GM12874 (cell line): Measurements from ENCODE around the gene ST3GAL5.

Source experiments
- TF ChIP-seq, protein P1 (sequence below): IDR thresholded peaks from 2 replicates; pipeline ENCODE4 v1.5.1; 2011; ENCODE audit warnings: low read depth, mild to moderate bottlenecking, control low read depth, low read length, moderate library complexity; ENCODE audit not compliant: insufficient read depth

The ST3GAL5 gene

GRCh38 chr2:85898881-85899280 is 10.1 kb upstream of the ST3GAL5 start:
- TF ChIP-seq, protein P1, sequence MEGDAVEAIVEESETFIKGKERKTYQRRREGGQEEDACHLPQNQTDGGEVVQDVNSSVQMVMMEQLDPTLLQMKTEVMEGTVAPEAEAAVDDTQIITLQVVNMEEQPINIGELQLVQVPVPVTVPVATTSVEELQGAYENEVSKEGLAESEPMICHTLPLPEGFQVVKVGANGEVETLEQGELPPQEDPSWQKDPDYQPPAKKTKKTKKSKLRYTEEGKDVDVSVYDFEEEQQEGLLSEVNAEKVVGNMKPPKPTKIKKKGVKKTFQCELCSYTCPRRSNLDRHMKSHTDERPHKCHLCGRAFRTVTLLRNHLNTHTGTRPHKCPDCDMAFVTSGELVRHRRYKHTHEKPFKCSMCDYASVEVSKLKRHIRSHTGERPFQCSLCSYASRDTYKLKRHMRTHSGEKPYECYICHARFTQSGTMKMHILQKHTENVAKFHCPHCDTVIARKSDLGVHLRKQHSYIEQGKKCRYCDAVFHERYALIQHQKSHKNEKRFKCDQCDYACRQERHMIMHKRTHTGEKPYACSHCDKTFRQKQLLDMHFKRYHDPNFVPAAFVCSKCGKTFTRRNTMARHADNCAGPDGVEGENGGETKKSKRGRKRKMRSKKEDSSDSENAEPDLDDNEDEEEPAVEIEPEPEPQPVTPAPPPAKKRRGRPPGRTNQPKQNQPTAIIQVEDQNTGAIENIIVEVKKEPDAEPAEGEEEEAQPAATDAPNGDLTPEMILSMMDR, result no peak

GRCh38 chr2:85893428-85894258 is 4.9 kb upstream of the ST3GAL5 start:
- TF ChIP-seq, protein P1, result no peak

DNA sequence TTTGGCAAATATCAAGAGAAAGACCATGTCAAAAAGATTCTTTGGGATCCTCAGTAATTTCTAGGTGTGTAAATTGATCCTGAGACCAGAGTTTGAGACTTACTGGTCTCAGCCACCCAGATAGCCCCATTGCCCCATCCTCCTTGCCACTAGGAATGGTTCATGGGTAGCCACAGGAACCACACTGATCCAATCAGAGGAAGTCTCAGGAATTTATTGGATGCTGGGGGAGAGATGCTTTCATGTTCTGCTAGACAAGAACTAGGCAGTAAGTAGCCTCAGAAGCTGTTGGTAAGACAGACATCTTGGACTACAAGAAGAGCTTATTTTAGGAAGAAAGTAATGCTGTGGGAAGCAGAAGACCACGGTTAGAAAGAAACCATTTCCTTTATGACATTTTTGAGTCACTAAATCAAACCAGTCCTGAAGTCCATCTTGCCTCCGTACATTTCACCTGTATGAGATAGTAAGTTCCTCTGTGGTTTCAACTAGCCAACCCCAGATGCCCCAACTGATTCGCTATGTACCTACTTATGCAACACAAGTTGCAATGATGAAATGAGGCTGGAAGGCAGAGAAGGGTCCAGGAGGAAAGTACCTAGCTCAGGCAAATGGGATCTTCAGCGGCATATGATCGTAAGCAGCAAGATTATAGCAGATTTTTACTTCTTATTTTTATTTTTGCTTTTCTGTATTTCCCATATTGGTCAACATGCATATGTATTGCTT is 3.6 kb upstream of the ST3GAL5 start:
- TF ChIP-seq, protein P1, result no peak

DNA sequence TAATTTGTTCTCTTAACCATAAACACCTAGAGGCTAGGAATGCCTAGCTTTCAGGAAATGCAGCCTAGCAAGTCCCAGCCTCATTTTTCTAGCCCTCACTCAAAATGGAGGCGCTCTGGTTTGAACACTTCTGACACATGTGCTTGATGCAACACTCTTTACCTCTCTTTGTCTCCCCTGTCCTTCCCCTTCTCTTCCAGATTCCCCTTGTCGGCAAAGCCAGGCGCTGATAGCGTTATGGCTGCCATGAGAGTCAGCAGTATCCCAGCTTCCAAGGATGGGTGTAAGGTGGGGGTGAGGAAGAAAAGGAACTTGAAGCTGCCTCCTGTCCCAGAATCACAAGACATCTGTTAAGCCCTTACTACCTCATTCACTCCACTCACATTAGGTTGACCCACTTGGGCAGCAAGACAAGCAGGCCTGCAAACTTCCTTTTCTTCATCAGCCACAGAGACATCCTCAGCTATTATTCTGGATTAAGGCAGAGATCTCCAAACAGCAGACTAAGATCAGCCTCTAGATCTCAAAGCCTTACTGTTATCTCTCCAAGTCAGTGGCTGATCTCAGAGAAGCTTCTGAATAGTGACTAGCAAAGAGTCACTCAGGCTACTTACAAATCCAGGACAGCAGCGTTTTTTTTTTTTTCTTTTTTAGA is 1.9 kb upstream of the ST3GAL5 start:
- TF ChIP-seq, protein P1, result no peak

- TF ChIP-seq, protein P1, result no peak
These were observed 964 bp upstream of the ST3GAL5 start for GRCh38 chr2:85889627-85890281.

GRCh38 chr2:85888020-85888683 is 638 bp downstream of the ST3GAL5 start:
- TF ChIP-seq, protein P1, result no peak
